ENCODE results near the gene TRAPPC8. TPM values are rescaled to one million over a fixed set of nuclear protein-coding genes. Genes with fewer than 3 reads are reported as not detected.
"Not testable (repeated sequence)": the region's sequence is repeated elsewhere in the genome, so short reads cannot be mapped to it uniquely, and the experiment has no call there.

Gene TRAPPC8
- total RNA-seq, 2 experiments from 2014 or later, result 41.5 to 42.1 TPM

DNA sequence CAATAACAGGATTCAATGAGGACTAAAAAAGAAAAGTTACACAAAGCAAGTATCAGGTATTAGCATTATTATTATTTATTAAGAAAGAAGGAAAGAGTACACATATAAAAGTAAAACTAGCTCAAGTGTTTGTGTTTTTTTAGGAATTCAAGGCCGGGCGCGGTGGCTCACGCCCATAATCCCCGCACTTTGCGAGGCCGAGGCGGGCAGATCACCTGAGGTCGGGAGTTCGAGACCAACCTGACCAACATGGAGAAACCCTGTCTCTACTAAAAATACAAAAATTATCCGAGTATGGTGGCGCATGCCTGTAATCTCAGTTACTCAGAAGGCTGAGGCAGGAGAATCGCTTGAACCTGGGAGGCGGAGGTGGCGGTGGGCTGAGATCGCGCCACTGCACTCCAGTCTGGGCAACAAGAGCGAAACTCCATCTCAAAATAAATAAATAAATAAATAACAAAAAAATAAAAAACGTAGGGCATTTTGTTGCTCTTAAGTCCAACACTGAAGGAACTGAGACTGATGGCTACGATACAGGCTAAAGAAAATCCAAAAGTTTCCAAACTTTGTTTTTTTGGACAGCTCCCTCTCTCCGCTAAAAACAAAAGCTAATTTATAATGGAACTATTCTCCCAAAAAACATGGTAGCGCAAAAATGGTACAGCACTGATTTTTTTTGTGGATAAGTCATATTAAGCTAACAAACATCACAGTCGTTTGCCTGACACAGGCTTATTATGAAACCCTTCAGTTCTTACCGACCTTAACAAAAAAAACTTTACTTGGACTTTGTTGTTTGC is 1.7 kb downstream of the TRAPPC8 start:
- Mint-ChIP-seq H3K27ac (no peak overlapping the region), H3K4me1 (ENCODE audit: low read depth) (peaks cover 50% of the 10 kb centered on the region), H3K4me3 (peak overlapping the region; percentile 95), H3K27me3 (ENCODE audit: low read depth) (no peaks in the 10 kb centered on the region), H3K36me3 (ENCODE audit: low read depth) (peaks cover 14% of the 10 kb centered on the region), H3K9me3 (ENCODE audit: insufficient read depth) (no peaks in the 10 kb centered on the region)
- ChIA-PET POLR2A (interaction anchor here (1.1 to 4.3 kb wide), 4 partner anchors 78 to 150 kb away, joined by 3 to 70 read pairs (median 16); partner anchors contain the start of genes RNF125 and RNF138), CTCF (interaction anchor here (0.6 to 4.7 kb wide), 4 partner anchors 46 to 131 kb away, joined by 3 to 44 read pairs (median 14); partner anchors contain the start of gene RNF125)
- ATAC-seq (no peak), DNase-seq (no peak)

- H3K27ac Mint-ChIP-seq; H3K36me3 Mint-ChIP-seq (ENCODE audit: low read depth); ATAC-seq; H3K9me3 Mint-ChIP-seq (ENCODE audit: insufficient read depth); CTCF ChIA-PET; POLR2A ChIA-PET; H3K4me3 Mint-ChIP-seq; DNase-seq; H3K27me3 Mint-ChIP-seq (ENCODE audit: low read depth): not testable (repeated sequence)
- H3K4me1 Mint-ChIP-seq (ENCODE audit: low read depth), result peaks cover 19% of the 10 kb centered on the region
Measured at GRCh38 chr18:31934773-31935172, 8.2 kb downstream of the TRAPPC8 start.

DNA sequence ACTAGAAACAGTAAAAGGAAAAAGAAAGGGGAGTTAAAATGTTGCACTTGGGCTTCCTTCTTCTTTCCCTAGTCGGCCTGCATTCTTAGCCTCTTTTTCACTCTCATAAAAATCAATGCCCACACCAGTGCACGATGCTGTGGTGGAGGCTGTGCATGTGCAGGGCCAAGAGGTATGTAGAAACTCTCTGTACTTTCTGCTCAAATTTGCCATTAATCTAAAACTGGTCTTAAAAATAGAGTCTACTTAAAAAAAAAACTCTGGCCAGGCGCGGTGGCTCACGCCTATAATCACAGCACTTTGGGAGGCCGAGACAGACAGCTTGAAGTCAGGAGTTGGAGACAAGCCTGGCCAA is 11.1 kb downstream of the TRAPPC8 start:
- H3K4me3 Mint-ChIP-seq, result no peak overlapping the region
- H3K36me3 Mint-ChIP-seq (ENCODE audit: low read depth), result peaks cover 14% of the 10 kb centered on the region
- no peak for ATAC-seq

GRCh38 chr18:31931163-31931885 is 11.6 kb downstream of the TRAPPC8 start:
- Mint-ChIP-seq H3K4me1 (ENCODE audit: low read depth) (no peaks in the 10 kb centered on the region), H3K4me3 (no peak overlapping the region), H3K27ac (peak overlapping the region; percentile 59), H3K27me3 (ENCODE audit: low read depth) (no peaks in the 10 kb centered on the region), H3K36me3 (ENCODE audit: low read depth) (peaks cover 19% of the 10 kb centered on the region), H3K9me3 (ENCODE audit: insufficient read depth) (no peaks in the 10 kb centered on the region)
- ChIA-PET CTCF (interaction anchor here (1.6 kb wide), 1 partner anchor 141 kb away, joined by 5 read pairs; no protein-coding TSS in a partner anchor), POLR2A (no interaction called here)
- DNase-seq (no peak), ATAC-seq (no peak)

More for the DNA sequence above, 11.1 kb downstream of the TRAPPC8 start:
- H3K27me3 Mint-ChIP-seq (ENCODE audit: low read depth), result no peaks in the 10 kb centered on the region
- H3K27ac Mint-ChIP-seq, result peak overlapping the region; percentile 59
- no peaks in the 10 kb centered on the region for H3K4me1 Mint-ChIP-seq (ENCODE audit: low read depth)
- H3K9me3 Mint-ChIP-seq (ENCODE audit: insufficient read depth), result no peaks in the 10 kb centered on the region
- DNase-seq, result no peak
- CTCF ChIA-PET, result interaction anchor here (1.6 kb wide), 1 partner anchor 140 kb away, joined by 5 read pairs; no protein-coding TSS in a partner anchor
- POLR2A ChIA-PET, result no interaction called here

GRCh38 chr18:31929273-31929672 is 13.7 kb downstream of the TRAPPC8 start:
- H3K9me3 Mint-ChIP-seq (ENCODE audit: insufficient read depth), result no peaks in the 10 kb centered on the region
- CTCF ChIA-PET, result no interaction called here
- peaks cover 33% of the 10 kb centered on the region for H3K36me3 Mint-ChIP-seq (ENCODE audit: low read depth)
- peak overlapping the region; percentile 49 for H3K27ac Mint-ChIP-seq
- POLR2A ChIA-PET, result no interaction called here
- H3K4me1 Mint-ChIP-seq (ENCODE audit: low read depth), result no peaks in the 10 kb centered on the region
- ATAC-seq (no peak), DNase-seq (no peak)
- H3K27me3 Mint-ChIP-seq (ENCODE audit: low read depth), result no peaks in the 10 kb centered on the region
- H3K4me3 Mint-ChIP-seq, result no peak overlapping the region

DNA sequence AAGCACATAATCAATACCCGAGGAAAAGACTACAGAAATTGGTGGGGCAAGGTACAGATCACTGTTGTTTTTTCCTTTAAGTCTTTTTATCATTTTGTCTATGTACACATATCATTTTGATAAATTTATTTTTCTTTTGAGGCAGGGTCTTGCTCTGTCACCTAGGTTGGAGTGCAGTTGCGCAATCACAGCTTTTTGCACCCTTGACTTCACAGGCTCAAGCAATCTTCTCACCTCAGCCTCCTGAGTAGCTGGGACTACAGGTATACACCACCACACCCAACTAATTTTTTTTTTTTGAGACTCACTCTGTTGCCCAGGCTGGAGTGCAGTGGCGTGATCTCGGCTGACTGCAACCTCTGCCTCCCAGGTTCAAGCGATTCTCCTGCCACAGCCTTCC is 15.9 kb downstream of the TRAPPC8 start:
- POLR2A ChIA-PET; ATAC-seq; H3K4me3 Mint-ChIP-seq; H3K27me3 Mint-ChIP-seq (ENCODE audit: low read depth); H3K27ac Mint-ChIP-seq; DNase-seq; H3K9me3 Mint-ChIP-seq (ENCODE audit: insufficient read depth); CTCF ChIA-PET; H3K4me1 Mint-ChIP-seq (ENCODE audit: low read depth): not testable (repeated sequence)
- peaks cover 38% of the 10 kb centered on the region for H3K36me3 Mint-ChIP-seq (ENCODE audit: low read depth)

GRCh38 chr18:31920277-31920676 is 22.7 kb downstream of the TRAPPC8 start:
- ATAC-seq (no peak), DNase-seq (no peak)
- ChIA-PET CTCF (interaction anchor here (1.4 kb wide), 1 partner anchor 15 kb away, joined by 3 read pairs; no protein-coding TSS in a partner anchor), POLR2A (interaction anchor here (1.1 kb wide), 1 partner anchor 99 kb away, joined by 3 read pairs; no protein-coding TSS in a partner anchor)
- Mint-ChIP-seq H3K4me3 (no peak overlapping the region), H3K4me1 (ENCODE audit: low read depth) (no peaks in the 10 kb centered on the region), H3K9me3 (ENCODE audit: insufficient read depth) (no peaks in the 10 kb centered on the region), H3K36me3 (ENCODE audit: low read depth) (peaks cover 22% of the 10 kb centered on the region), H3K27me3 (ENCODE audit: low read depth) (no peaks in the 10 kb centered on the region), H3K27ac (no peak overlapping the region)

- ATAC-seq; POLR2A ChIA-PET; H3K9me3 Mint-ChIP-seq (ENCODE audit: insufficient read depth); H3K27ac Mint-ChIP-seq; DNase-seq; H3K4me1 Mint-ChIP-seq (ENCODE audit: low read depth); H3K4me3 Mint-ChIP-seq; H3K27me3 Mint-ChIP-seq (ENCODE audit: low read depth): not testable (repeated sequence)
- CTCF ChIA-PET, result interaction anchor here (1.4 kb wide), 1 partner anchor 14 kb away, joined by 3 read pairs; no protein-coding TSS in a partner anchor
- H3K36me3 Mint-ChIP-seq (ENCODE audit: low read depth), result peaks cover 22% of the 10 kb centered on the region
Measured at GRCh38 chr18:31919366-31919765, 23.6 kb downstream of the TRAPPC8 start.

- CTCF ChIA-PET, result interaction anchor here (1.4 kb wide), 1 partner anchor 13 kb away, joined by 3 read pairs; no protein-coding TSS in a partner anchor
- no peaks in the 10 kb centered on the region for H3K27me3 Mint-ChIP-seq (ENCODE audit: low read depth)
- peaks cover 22% of the 10 kb centered on the region for H3K36me3 Mint-ChIP-seq (ENCODE audit: low read depth)
Measured at GRCh38 chr18:31918733-31919132, 24.2 kb downstream of the TRAPPC8 start.

DNA sequence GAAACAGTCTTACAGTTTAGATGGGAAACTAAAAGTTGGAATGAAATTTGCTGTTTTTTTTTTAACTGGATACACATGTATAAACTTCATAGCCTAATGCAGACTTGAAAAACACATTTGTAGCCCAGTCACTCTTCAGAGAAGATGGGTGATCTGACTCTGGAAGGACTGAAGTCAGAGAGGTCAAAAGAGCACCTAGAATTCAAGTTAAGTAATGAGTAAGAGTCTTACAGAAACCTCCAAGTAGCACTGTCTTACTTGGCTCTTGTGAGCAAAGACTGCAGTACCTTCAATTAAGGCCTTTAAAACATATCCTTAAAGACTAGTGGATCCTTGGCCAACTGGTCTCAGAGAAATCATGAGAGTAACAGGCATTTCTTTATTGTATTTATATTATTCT is 41.9 kb downstream of the TRAPPC8 start:
- H3K4me1 Mint-ChIP-seq (ENCODE audit: low read depth), result no peaks in the 10 kb centered on the region
- POLR2A ChIA-PET, result no interaction called here
- no peak overlapping the region for H3K4me3 Mint-ChIP-seq
- peaks cover 28% of the 10 kb centered on the region for H3K36me3 Mint-ChIP-seq (ENCODE audit: low read depth)
- CTCF ChIA-PET, result no interaction called here
- H3K27me3 Mint-ChIP-seq (ENCODE audit: low read depth), result no peaks in the 10 kb centered on the region
- ATAC-seq, result no peak
- H3K27ac Mint-ChIP-seq, result no peak overlapping the region
- no peaks in the 10 kb centered on the region for H3K9me3 Mint-ChIP-seq (ENCODE audit: insufficient read depth)
- DNase-seq, result no peak

More at GRCh38 chr18:31918733-31919132, 24.2 kb downstream of the TRAPPC8 start:
- Mint-ChIP-seq H3K9me3 (ENCODE audit: insufficient read depth) (no peaks in the 10 kb centered on the region), H3K27ac (no peak overlapping the region), H3K4me1 (ENCODE audit: low read depth) (no peaks in the 10 kb centered on the region), H3K4me3 (no peak overlapping the region)
- no peak for DNase-seq
- POLR2A ChIA-PET, result no interaction called here
- no peak for ATAC-seq

- CTCF ChIA-PET, result not testable (repeated sequence)
- peaks cover 33% of the 10 kb centered on the region for H3K36me3 Mint-ChIP-seq (ENCODE audit: low read depth)
Measured at GRCh38 chr18:31899771-31900170, 43.2 kb downstream of the TRAPPC8 start.

DNA sequence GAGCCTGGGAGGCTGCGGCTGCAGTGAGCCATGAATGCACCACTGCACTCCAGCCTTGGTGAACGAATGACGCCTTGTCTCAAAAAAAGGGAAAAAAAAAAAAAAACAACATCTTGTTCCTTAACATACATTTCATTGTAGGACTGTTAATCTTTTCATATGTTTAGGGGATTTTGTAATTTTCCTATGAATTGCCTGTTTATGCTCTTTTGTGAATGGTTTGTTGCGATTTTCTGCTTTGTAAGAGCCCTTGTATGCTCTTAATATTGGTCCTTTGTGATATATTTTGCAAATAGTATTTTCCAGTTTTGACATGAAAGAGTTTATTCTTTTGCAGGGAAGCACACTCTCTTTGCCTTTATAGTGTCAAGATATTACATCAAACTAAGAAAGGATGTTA is 50.0 kb downstream of the TRAPPC8 start:
- no peaks in the 10 kb centered on the region for H3K9me3 Mint-ChIP-seq (ENCODE audit: insufficient read depth)
- DNase-seq (no peak), ATAC-seq (no peak)
- H3K4me3 Mint-ChIP-seq, result no peak overlapping the region
- POLR2A ChIA-PET, result interaction anchor here (0.7 kb wide), 1 partner anchor 249 kb away, joined by 3 read pairs; no protein-coding TSS in a partner anchor
- peaks cover 39% of the 10 kb centered on the region for H3K36me3 Mint-ChIP-seq (ENCODE audit: low read depth)
- no peaks in the 10 kb centered on the region for H3K4me1 Mint-ChIP-seq (ENCODE audit: low read depth)
- no peak overlapping the region for H3K27ac Mint-ChIP-seq
- CTCF ChIA-PET, result interaction anchor here (0.6 to 1.4 kb wide), 3 partner anchors 73 to 361 kb away, joined by 3 to 4 read pairs (median 3); no protein-coding TSS in a partner anchor
- H3K27me3 Mint-ChIP-seq (ENCODE audit: low read depth), result no peaks in the 10 kb centered on the region

More at GRCh38 chr18:31899771-31900170, 43.2 kb downstream of the TRAPPC8 start:
- POLR2A ChIA-PET; H3K27me3 Mint-ChIP-seq (ENCODE audit: low read depth); ATAC-seq; H3K27ac Mint-ChIP-seq; DNase-seq; H3K4me1 Mint-ChIP-seq (ENCODE audit: low read depth); H3K9me3 Mint-ChIP-seq (ENCODE audit: insufficient read depth); H3K4me3 Mint-ChIP-seq: not testable (repeated sequence)
